Astrocyte (in vitro differentiated cells and primary cell): ENCODE data around the gene VARS1.

ENCODE experiments used
- EZH2 ChIP-seq: IDR thresholded peaks from 2 replicates; pipeline ENCODE4 v1.6.1; 2012; ENCODE audit warnings: mild to moderate bottlenecking, low read length, inconsistent platforms; ENCODE audit not compliant: insufficient read depth
- TF ChIP-seq, protein P1 (sequence below): IDR thresholded peaks from 2 replicates; pipeline ENCODE4 v1.5.1; 2011; ENCODE audit warnings: low read depth, mild to moderate bottlenecking, inconsistent platforms, low read length, moderate library complexity; ENCODE audit not compliant: insufficient read depth

DNA sequence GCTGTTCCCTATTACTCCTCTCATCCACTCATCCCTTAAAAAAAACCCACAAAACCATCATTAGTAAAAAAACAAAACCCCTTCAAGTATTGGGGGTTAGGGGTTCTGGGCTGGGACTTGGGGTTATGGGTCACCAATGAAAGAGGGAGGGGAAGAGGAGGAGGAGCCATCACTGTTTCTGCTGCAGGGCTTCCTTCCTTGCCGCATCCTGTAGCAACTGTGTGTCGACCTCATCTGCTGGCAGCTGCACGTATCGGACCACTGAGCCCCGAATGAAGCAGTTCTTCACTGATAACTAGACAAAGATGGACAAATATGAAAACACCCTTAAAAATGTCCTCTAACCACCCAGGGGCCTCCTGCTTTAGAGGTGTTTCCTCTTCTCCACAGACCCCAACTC is 2.0 kb upstream of the VARS1 start:
- TF ChIP-seq, protein P1, sequence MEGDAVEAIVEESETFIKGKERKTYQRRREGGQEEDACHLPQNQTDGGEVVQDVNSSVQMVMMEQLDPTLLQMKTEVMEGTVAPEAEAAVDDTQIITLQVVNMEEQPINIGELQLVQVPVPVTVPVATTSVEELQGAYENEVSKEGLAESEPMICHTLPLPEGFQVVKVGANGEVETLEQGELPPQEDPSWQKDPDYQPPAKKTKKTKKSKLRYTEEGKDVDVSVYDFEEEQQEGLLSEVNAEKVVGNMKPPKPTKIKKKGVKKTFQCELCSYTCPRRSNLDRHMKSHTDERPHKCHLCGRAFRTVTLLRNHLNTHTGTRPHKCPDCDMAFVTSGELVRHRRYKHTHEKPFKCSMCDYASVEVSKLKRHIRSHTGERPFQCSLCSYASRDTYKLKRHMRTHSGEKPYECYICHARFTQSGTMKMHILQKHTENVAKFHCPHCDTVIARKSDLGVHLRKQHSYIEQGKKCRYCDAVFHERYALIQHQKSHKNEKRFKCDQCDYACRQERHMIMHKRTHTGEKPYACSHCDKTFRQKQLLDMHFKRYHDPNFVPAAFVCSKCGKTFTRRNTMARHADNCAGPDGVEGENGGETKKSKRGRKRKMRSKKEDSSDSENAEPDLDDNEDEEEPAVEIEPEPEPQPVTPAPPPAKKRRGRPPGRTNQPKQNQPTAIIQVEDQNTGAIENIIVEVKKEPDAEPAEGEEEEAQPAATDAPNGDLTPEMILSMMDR: no peak
- no peak for TF ChIP-seq EZH2
